IMR-90 (cell line): ENCODE measurements around the gene FAM78B.

Experiments
- BHLHE40 ChIP-seq: fragments of 150-350 bp; IDR thresholded peaks from 2 replicates; pipeline ENCODE4 v1.6.1; 2016; ENCODE audit warnings: mild to moderate bottlenecking, low read depth, low read length
- CEBPB ChIP-seq: IDR thresholded peaks from 2 replicates; pipeline ENCODE4 v1.6.1; 2012; ENCODE audit warnings: low read depth, low read length, improper control_type of control experiment
- CTCF ChIP-seq: conservative IDR thresholded peaks from 2 replicates; pipeline ENCODE4 v1.5.1; 2012; ENCODE audit warnings: mild to moderate bottlenecking, low read depth, low read length, improper control_type of control experiment
- ELK1 ChIP-seq: fragments of 150-350 bp; IDR thresholded peaks from 2 replicates; pipeline ENCODE4 v1.6.1; 2016; ENCODE audit warnings: low read depth, mild to moderate bottlenecking, low read length, moderate library complexity, borderline replicate concordance
- MXI1 ChIP-seq: IDR thresholded peaks from 2 replicates; pipeline ENCODE4 v1.6.1; 2012; ENCODE audit warnings: low read depth, mild to moderate bottlenecking, low read length, moderate library complexity, borderline replicate concordance
- NFE2L2 ChIP-seq: fragments of 150-350 bp; IDR thresholded peaks from 2 replicates; pipeline ENCODE4 v1.6.1; 2016; ENCODE audit warnings: low read depth, mild to moderate bottlenecking, low read length
- POLR2A ChIP-seq: IDR thresholded peaks from 2 replicates; pipeline ENCODE4 v1.6.1; 2012; ENCODE audit warnings: mild to moderate bottlenecking, low read depth, low read length
- RCOR1 ChIP-seq: IDR thresholded peaks from 2 replicates; pipeline ENCODE4 v1.6.1; 2012; ENCODE audit warnings: mild to moderate bottlenecking, low read length, improper control_type of control experiment; ENCODE audit not compliant: insufficient replicate concordance
- SMC3 ChIP-seq: fragments of 150-350 bp; IDR thresholded peaks from 2 replicates; pipeline ENCODE4 v1.6.1; 2016; ENCODE audit warnings: low read depth, mild to moderate bottlenecking, antibody characterized with exemption, low read length, moderate library complexity

GRCh38 chr1:166156674-166157073 lies 10.1 kb downstream of the FAM78B start:
- TF ChIP-seq CTCF (no peak), POLR2A (no peak), MXI1 (no peak), ELK1 (no peak), SMC3 (no peak), BHLHE40 (no peak), CEBPB (no peak), NFE2L2 (no peak), RCOR1 (no peak)
